ENCODE data around the gene NKD1. TPM values are rescaled to one million over a fixed set of nuclear protein-coding genes. Genes with fewer than 3 reads are reported as not detected.

Gene NKD1
- total RNA-seq, 1 experiment from 2014 or later: 11.4 TPM

- no peaks in the 10 kb centered on the region for H3K27me3 ChIP-seq (ENCODE audit: insufficient read depth, low read length)
- H3K9me2 ChIP-seq (ENCODE audit: insufficient read depth): no peaks in the 10 kb centered on the region
- no peaks in the 10 kb centered on the region for H3K36me3 ChIP-seq (ENCODE audit: control insufficient read depth in 1 of 2, insufficient read depth in 2 of 2, low read length in 2 of 2)
- DNase-seq (ENCODE audit: low read depth, low spot score) (no peak), ATAC-seq (no peak)
- no peaks in the 10 kb centered on the region for H3K4me1 ChIP-seq (ENCODE audit: control insufficient read depth in 1 of 2, insufficient read depth in 2 of 2, low read length in 2 of 2)
- intact Hi-C loops (cut with micrococcal nuclease): no loop called here
- H3K9me3 ChIP-seq (ENCODE audit: control insufficient read depth in 1 of 2, insufficient read depth in 1 of 2, low read depth in 1 of 2, low read length in 2 of 2): no peaks in the 10 kb centered on the region
- H4K20me1 ChIP-seq (ENCODE audit: insufficient read depth): no peaks in the 10 kb centered on the region
- ChIA-PET CTCF (no interaction called here), RAD21 (ENCODE audit: low non-redundant PET in 1 of 2, low total read pairs in 2 of 2, uncharacterized antibody in 2 of 2, unreplicated experiment in 2 of 2) (no interaction called here), POLR2A (no interaction called here)
- BruUV-seq (replicated peaks): no TSS peak
- no peak overlapping the region for H2AFZ ChIP-seq (ENCODE audit: low read depth, low read length, poor library complexity, severe bottlenecking)
- no peak overlapping the region for H3K4me2 ChIP-seq (ENCODE audit: low read length)
- TF ChIP-seq EZH2 (IDR thresholded peaks at IDR 0.05) (no peak), POLR2A (IDR thresholded peaks at IDR 0.05; ENCODE audit: borderline replicate concordance, extremely low read depth, insufficient read depth, insufficient read length) (no peak), ZNF274 (IDR thresholded peaks at IDR 0.05; ENCODE audit: low read depth, low read length) (no peak), ZFX (IDR thresholded peaks at IDR 0.05) (no peak), POLR2AphosphoS5 (IDR thresholded peaks at IDR 0.05; ENCODE audit: low read depth, low read length) (no peak), YY1 (IDR thresholded peaks at IDR 0.05; ENCODE audit: extremely low read depth, insufficient replicate concordance, low read depth, low read length) (no peak), ELF1 (IDR thresholded peaks at IDR 0.05; ENCODE audit: borderline replicate concordance, low read depth) (no peak), CBX3 (IDR thresholded peaks at IDR 0.05; ENCODE audit: low read depth) (no peak), SIN3A (IDR thresholded peaks at IDR 0.05; ENCODE audit: low read depth) (no peak), SRF (IDR thresholded peaks at IDR 0.05; ENCODE audit: low read depth) (no peak), TCF7L2 (IDR thresholded peaks at IDR 0.05; ENCODE audit: borderline replicate concordance, extremely low read depth, insufficient read depth, insufficient read length) (no peak)
- H3K79me2 ChIP-seq (ENCODE audit: insufficient read depth, low read length): no peaks in the 10 kb centered on the region
- H3K9ac ChIP-seq (ENCODE audit: low read length): no peak overlapping the region
- H3K27ac ChIP-seq (ENCODE audit: low read depth, low read length): no peak overlapping the region
- H3K4me3 ChIP-seq (replicated peaks in 1 of 2; ENCODE audit: low read depth in 1 of 2, low read length in 2 of 2): no peak overlapping the region
Measured at GRCh38 chr16:50580180-50580798, 32.1 kb downstream of the NKD1 start.

DNA sequence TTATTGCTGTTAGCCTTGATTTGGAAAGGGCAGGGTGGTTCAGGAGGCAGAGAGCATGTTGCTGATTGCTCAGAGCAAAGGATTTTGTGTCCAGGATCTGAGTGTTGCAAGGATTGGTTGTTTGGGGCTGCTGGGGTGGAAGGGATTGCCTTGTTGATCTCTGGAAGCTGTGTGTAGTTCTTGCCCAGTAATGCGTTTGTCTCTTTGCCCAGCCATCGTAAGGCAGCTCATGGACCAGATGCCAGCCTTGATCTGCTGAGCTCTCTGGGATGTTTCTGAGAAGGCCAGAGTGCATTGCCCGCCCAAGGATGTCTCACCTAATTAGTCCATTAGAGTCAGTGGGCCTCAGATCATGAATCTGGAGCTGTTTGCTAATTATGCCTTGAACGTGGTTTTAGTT lies 33.6 kb downstream of the NKD1 start:
- no TSS peak for BruUV-seq (replicated peaks)
- CTCF ChIA-PET: no interaction called here
- no peak for ATAC-seq
- no peak overlapping the region for H3K4me2 ChIP-seq (ENCODE audit: low read length)
- no peaks in the 10 kb centered on the region for H3K9me3 ChIP-seq (ENCODE audit: control insufficient read depth in 1 of 2, insufficient read depth in 1 of 2, low read depth in 1 of 2, low read length in 2 of 2)
- no peaks in the 10 kb centered on the region for H3K79me2 ChIP-seq (ENCODE audit: insufficient read depth, low read length)
- H3K4me1 ChIP-seq (ENCODE audit: control insufficient read depth in 1 of 2, insufficient read depth in 2 of 2, low read length in 2 of 2): no peaks in the 10 kb centered on the region
- no peak overlapping the region for H2AFZ ChIP-seq (ENCODE audit: low read depth, low read length, poor library complexity, severe bottlenecking)
- H3K27me3 ChIP-seq (ENCODE audit: insufficient read depth, low read length): no peaks in the 10 kb centered on the region
- no peaks in the 10 kb centered on the region for H4K20me1 ChIP-seq (ENCODE audit: insufficient read depth)
- no peak overlapping the region for H3K27ac ChIP-seq (ENCODE audit: low read depth, low read length)
- intact Hi-C loops (cut with micrococcal nuclease): no loop called here
- H3K9ac ChIP-seq (ENCODE audit: low read length): no peak overlapping the region
- H3K4me3 ChIP-seq (replicated peaks in 1 of 2; ENCODE audit: low read depth in 1 of 2, low read length in 2 of 2): no peak overlapping the region
- RAD21 ChIA-PET (ENCODE audit: low non-redundant PET in 1 of 2, low total read pairs in 2 of 2, uncharacterized antibody in 2 of 2, unreplicated experiment in 2 of 2): no interaction called here
- no peaks in the 10 kb centered on the region for H3K9me2 ChIP-seq (ENCODE audit: insufficient read depth)
- no peaks in the 10 kb centered on the region for H3K36me3 ChIP-seq (ENCODE audit: control insufficient read depth in 1 of 2, insufficient read depth in 2 of 2, low read length in 2 of 2)
- POLR2A ChIA-PET: no interaction called here
- no peak for DNase-seq (ENCODE audit: low read depth, low spot score)
- TF ChIP-seq EZH2phosphoT487 (IDR thresholded peaks at IDR 0.05; ENCODE audit: borderline replicate concordance) (no peak), ZFX (IDR thresholded peaks at IDR 0.05) (no peak), SP1 (IDR thresholded peaks at IDR 0.05; ENCODE audit: low read depth) (no peak), ZBTB33 (IDR thresholded peaks at IDR 0.05; ENCODE audit: extremely low read depth, insufficient replicate concordance, low read length) (no peak), EGR1 (IDR thresholded peaks at IDR 0.05; ENCODE audit: low read depth) (no peak), ELF1 (IDR thresholded peaks at IDR 0.05; ENCODE audit: borderline replicate concordance, low read depth) (no peak), SIN3A (IDR thresholded peaks at IDR 0.05; ENCODE audit: low read depth) (no peak), YY1 (IDR thresholded peaks at IDR 0.05; ENCODE audit: extremely low read depth, insufficient replicate concordance, low read depth, low read length) (no peak), SRF (IDR thresholded peaks at IDR 0.05; ENCODE audit: low read depth) (no peak)
- TF ChIP-seq, protein P1, sequence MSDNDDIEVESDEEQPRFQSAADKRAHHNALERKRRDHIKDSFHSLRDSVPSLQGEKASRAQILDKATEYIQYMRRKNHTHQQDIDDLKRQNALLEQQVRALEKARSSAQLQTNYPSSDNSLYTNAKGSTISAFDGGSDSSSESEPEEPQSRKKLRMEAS (IDR thresholded peaks at IDR 0.05): no peak
- TF ChIP-seq, protein P2, sequence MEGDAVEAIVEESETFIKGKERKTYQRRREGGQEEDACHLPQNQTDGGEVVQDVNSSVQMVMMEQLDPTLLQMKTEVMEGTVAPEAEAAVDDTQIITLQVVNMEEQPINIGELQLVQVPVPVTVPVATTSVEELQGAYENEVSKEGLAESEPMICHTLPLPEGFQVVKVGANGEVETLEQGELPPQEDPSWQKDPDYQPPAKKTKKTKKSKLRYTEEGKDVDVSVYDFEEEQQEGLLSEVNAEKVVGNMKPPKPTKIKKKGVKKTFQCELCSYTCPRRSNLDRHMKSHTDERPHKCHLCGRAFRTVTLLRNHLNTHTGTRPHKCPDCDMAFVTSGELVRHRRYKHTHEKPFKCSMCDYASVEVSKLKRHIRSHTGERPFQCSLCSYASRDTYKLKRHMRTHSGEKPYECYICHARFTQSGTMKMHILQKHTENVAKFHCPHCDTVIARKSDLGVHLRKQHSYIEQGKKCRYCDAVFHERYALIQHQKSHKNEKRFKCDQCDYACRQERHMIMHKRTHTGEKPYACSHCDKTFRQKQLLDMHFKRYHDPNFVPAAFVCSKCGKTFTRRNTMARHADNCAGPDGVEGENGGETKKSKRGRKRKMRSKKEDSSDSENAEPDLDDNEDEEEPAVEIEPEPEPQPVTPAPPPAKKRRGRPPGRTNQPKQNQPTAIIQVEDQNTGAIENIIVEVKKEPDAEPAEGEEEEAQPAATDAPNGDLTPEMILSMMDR (IDR thresholded peaks at IDR 0.05 in 2 of 3, conservative IDR thresholded peaks at IDR 0.05 in 1 of 3; ENCODE audit: borderline replicate concordance in 1 of 3, insufficient read depth in 1 of 3, low read depth in 2 of 3, low read length in 2 of 3): no peak
